C4-2B (cell line): Measurements from ENCODE around the gene TNK2.
"Not testable (repeated sequence)": the region's sequence is repeated elsewhere in the genome, so short reads cannot be mapped to it uniquely, and the experiment has no call there.

Experiments used
- H3K27ac ChIP-seq: fragments of 450-650 bp; 2 replicates; pipeline ENCODE4 v1.5.1; 2017
- ZFX ChIP-seq: fragments of 450-650 bp; IDR thresholded peaks from 2 replicates; pipeline ENCODE4 v1.6.1; 2017
- TF ChIP-seq, protein P1 (sequence below): fragments of 450-650 bp; conservative IDR thresholded peaks from 2 replicates; pipeline ENCODE4 v1.5.1; 2017; ENCODE audit warnings: mild to moderate bottlenecking

The TNK2 gene

GRCh38 chr3:195907934-195908693 lies at the start of gene TNK2:
TNK2 (minus strand) TSS chr3:195908551; CDS start chr3:195888588, 19,963 bp downstream.
- TF ChIP-seq, protein P1, sequence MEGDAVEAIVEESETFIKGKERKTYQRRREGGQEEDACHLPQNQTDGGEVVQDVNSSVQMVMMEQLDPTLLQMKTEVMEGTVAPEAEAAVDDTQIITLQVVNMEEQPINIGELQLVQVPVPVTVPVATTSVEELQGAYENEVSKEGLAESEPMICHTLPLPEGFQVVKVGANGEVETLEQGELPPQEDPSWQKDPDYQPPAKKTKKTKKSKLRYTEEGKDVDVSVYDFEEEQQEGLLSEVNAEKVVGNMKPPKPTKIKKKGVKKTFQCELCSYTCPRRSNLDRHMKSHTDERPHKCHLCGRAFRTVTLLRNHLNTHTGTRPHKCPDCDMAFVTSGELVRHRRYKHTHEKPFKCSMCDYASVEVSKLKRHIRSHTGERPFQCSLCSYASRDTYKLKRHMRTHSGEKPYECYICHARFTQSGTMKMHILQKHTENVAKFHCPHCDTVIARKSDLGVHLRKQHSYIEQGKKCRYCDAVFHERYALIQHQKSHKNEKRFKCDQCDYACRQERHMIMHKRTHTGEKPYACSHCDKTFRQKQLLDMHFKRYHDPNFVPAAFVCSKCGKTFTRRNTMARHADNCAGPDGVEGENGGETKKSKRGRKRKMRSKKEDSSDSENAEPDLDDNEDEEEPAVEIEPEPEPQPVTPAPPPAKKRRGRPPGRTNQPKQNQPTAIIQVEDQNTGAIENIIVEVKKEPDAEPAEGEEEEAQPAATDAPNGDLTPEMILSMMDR: no peak
- no peak for TF ChIP-seq ZFX
- H3K27ac ChIP-seq: peak within 1 kb of the TSS; percentile 80

DNA sequence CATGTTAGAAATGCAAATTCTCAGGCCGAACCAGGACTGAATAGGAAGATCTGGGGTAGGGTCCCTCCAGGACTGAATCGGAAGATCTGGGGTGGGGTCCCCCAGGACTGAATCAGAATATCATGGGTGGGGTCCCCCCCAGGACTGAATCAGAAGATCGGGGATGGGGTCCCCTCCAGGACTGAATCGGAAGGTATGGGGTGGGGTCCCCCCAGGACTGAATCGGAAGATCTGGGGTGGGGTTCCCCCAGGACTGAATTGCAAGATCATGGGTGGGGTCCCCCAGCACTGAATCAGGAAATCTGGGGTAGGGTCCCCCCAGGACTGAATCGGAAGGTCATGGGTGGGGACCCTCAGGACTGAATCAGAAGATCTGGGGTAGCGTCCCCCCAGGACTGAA lies 48.2 kb upstream of the TNK2 start:
- TF ChIP-seq, protein P1: no peak
- TF ChIP-seq ZFX: no peak
- no peak overlapping the region for H3K27ac ChIP-seq

- H3K27ac ChIP-seq: peak overlapping the region; percentile 70; the same call in 1 of the 2 replicates
Observed at GRCh38 chr3:195955416-195955841, 47.1 kb upstream of the TNK2 start.

GRCh38 chr3:195954752-195955119 lies 46.4 kb upstream of the TNK2 start:
- peak overlapping the region; percentile 70 for H3K27ac ChIP-seq

- peak overlapping the region; percentile 70 for H3K27ac ChIP-seq
- TF ChIP-seq ZFX: peak; percentile 63; the same call in 1 of the 2 replicates
Observed at GRCh38 chr3:195954052-195954751, 45.9 kb upstream of the TNK2 start.

DNA sequence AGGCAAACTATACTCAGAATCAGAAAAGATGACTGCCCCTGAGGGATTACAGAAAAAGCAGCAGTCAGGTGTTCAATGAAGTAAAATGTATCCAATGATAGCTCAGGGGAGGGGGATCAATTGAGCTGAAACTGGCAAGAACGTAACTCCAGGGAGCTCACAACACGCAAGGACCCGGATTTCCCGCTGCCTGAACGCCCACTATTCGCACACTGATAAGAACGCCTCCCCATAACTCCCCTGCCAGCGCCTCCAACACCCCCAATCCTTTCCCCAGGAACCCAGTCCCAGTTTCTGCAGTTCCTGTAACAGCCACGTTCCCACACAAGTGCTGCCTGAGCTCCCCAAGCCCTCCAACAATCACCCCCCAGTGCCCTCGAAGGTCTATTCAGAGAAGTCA lies 44.2 kb upstream of the TNK2 start:
- H3K27ac ChIP-seq: not testable (repeated sequence)

- not testable (repeated sequence) for H3K27ac ChIP-seq
Observed at GRCh38 chr3:195951443-195952177, 43.3 kb upstream of the TNK2 start.

DNA sequence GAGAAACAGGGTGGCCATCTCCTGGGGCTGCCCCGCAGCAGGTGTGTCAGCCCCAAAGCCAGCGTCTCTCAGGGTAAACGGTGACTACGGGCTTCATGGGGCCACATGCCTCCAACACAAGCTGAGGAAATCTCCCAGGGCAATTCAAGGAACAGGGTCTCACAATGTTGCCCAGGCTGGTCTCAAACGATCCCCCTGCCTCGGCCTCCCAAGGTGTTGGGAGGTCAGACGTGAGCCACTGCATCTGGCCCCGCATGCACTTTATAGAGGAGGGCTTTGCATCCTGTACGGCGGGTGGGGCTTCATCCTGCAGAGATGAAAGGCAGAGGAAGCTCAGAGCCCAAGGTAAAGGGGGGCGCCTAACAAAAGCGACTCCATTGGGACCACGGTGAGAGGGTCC lies 42.4 kb upstream of the TNK2 start:
- not testable (repeated sequence) for H3K27ac ChIP-seq

- not testable (repeated sequence) for H3K27ac ChIP-seq
Observed at GRCh38 chr3:195950164-195950563, 41.8 kb upstream of the TNK2 start.

- H3K27ac ChIP-seq: not testable (repeated sequence)
Observed at GRCh38 chr3:195946910-195947699, 38.8 kb upstream of the TNK2 start.

- H3K27ac ChIP-seq: not testable (repeated sequence)
Observed at GRCh38 chr3:195941265-195941815, 33.0 kb upstream of the TNK2 start.

- H3K27ac ChIP-seq: not testable (repeated sequence)
Observed at GRCh38 chr3:195940806-195941205, 32.5 kb upstream of the TNK2 start.

DNA sequence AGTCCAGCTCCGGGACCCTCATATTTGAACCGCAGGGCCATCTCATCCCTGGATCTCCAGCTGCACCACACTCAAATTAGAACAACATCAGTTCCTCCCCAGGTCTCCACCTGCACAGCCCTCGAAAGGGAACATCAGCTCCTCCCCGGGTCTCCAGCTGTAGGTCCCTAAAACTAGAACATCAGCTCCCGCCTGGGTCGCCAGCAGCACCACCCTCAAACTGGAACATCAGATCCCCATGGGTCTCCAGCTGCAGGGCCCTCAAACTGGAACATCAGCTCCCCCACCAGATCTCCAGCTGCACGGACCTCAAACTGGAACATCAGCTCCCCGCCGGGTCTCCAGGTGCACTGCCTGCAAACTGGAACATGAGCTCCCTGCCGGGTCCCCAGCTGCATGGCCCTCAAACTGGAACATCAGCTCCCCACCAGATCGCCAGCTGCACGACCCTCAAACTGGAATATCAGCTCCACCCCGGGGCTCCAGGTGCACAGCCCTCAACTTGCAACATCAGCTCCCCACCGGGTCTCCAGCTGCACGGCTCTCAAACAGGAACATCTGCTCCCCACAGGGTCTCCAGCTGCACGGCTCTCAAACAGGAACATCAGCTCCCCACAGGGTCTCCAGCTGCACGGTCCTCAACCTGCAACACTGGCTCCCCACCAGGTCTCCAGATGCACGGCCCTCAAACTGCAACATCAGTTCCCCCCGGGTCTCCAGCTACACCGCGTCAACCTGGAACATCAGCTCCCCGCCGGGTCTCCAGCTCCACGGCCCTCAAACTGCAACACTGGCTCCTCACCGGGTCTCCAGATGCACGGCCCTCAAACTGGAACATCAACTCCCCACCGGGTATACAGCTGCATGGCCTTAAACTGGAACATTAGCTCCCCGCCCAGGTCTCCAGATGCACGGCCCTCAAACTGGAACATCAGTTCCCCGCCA lies 31.4 kb upstream of the TNK2 start:
- not testable (repeated sequence) for H3K27ac ChIP-seq

GRCh38 chr3:195933044-195933430 lies 24.7 kb upstream of the TNK2 start:
- H3K27ac ChIP-seq: not testable (repeated sequence)
